CD4-positive, alpha-beta T cell treated with Interleukin-10 for 1 hour (primary cell): Measurements from ENCODE around the gene MEF2B.
"Not testable (repeated sequence)": the region's sequence is repeated elsewhere in the genome, so short reads cannot be mapped to it uniquely, and the experiment has no call there.

ENCODE experiments used
- DNase-seq: peaks from one replicate; pipeline ENCODE4 v3.0.0-alpha.2; 2020

MEF2B gene

DNA sequence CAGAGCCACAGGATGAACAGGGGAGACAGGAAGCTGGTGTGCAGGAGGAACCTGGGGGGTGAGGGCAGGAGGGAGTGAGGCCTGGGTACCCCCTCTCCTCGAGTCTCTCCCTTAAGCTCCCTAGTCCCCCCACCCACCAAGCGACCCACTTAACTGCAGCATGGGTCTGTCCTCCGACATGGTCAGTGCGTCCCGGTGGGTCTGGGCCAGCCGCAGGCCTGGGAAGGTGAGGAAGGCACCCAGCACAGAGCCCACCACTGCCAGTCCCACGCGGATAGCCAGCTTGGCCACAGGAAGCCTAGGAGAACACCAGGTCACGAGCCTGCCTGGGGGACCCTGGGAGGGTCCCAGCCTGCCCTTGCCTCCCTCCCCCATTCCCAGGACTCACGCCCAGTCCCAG lies 48.7 kb downstream of the MEF2B start:
- DNase-seq, result no peak

DNA sequence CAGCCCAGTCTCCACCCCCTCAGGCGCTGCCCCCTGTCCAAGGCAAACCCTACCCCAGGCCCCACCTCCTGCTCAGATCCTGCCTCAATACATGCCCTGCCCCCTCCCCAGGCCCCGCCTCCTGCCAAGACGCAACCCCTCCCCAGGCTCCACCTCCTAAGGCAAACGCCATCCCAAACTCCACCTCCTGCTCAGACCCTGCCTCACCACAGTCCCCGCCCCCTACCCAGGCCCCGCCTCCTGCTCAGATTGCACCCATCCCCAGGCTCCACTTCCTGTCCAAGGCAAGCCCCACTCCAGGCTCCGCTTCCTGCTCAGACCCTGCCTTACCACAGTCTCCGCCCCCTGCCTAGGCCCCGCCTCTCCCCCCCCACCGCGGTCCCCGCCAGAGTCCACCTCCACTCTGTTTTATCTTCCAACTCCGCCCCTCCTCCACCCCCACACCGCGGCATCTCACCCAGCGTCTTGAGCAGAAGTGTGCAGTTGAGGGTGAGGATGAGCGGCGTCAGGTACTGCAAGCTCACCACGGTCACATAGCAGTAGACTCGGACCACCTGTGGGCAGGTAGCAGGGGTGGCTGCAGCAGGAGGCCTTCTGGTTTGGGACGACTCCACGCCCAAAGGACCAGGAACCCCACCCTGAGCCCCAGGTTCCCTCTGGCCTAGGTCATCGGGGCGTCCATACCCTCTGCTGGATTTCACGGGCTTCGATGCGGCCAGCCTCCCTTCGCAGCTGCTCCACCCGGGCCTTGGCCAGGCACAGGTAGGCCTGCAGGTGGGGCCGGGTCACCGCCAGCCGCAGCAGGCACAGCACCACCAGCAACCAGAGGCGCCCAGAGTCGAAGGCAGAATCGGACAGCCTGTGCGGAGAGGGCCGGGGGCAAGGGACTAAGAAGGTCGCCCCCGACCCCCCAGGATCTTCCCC lies 49.5 kb downstream of the MEF2B start:
- no peak for DNase-seq

DNA sequence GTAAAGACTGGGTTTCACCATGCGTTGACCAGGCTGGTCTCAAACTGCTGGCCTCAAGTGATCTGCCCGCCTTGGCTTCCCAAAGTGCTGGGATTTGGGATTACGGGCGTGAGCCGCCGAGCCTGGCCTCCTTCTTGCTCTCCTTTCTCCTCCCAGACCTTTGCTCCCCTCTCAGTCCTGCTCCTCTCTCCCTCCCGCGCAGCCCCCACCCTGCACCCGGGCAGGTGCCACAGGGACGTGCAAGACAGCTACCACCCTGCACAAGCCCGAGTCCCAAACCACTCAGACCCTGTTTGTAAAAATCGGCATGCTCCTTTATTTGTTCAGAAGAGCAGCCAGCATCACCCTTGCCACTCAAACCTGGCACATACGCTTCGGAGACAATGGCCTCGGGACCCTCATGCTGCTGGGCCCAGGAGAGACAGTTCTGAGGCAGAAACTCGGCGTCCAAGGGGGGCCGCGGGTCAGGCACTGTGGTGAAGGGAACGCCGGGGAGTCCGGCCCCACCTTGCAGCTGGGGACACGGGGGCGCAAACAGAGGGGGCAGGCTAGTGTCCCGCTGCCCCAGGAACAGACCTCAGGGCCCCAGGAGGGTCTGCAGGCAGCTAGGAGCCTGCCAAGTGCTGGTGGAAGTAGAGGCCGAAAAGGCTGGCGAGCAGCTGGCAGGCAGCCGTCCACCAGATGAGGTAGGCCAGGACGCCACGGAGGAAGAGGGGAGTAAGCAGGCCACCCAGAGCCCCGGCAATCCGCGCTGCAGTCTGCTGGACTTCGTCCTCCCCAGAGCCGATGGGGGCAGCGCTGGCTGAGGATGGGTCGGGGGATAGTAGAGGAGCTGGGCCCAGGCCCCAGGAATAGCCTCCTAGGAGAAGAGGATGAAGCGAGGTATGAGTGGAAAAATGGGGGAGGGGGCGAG lies 50.5 kb downstream of the MEF2B start:
- no peak for DNase-seq

DNA sequence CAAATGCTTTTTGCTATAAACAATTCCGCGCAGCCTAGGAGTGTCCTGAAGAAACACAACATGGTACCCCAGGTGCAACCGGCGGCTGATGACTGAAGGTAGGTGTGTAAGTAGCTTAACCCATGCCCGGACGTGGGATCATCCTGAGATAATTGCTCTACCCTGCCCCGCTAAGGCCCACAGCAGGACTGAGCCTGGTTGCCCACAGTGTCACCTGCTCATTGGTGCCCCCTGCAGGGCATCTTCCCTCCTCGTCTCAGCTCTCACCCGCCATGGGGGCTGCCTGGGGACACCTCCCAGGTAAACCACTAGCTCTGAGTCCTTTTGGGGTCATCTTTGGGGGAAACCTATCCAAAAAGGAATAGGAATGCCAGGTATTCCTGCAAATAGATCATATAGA lies 54.1 kb downstream of the MEF2B start:
- DNase-seq, result peak; percentile 53

DNA sequence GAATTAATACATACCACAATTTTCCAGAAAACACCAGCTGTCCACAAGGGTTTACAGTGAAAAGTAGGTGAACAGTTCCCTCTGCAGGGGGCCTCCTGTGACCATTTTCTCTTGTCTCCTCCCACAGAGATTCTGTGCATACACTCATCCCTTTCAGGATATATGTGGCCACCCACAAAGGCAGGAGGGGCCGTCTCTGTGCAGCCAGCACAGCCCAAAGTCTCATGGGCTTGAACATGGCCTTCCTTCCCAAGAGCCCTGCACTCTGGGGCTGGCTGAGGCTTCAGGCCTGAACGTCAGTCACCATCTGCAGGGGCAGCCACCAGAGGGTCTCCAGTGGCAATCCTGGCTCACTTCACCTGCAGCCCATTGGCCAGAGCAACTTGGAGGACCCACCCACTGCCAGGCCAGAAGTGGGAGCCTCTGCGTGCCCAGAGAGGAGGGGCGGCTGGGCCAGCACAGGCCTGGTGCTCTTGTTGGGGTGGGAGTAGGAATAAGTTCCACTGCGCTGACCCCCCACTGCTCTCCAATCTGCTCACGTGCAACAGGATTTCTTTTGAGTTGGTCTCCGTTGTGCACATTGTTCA lies 56.9 kb downstream of the MEF2B start:
- no peak for DNase-seq

DNA sequence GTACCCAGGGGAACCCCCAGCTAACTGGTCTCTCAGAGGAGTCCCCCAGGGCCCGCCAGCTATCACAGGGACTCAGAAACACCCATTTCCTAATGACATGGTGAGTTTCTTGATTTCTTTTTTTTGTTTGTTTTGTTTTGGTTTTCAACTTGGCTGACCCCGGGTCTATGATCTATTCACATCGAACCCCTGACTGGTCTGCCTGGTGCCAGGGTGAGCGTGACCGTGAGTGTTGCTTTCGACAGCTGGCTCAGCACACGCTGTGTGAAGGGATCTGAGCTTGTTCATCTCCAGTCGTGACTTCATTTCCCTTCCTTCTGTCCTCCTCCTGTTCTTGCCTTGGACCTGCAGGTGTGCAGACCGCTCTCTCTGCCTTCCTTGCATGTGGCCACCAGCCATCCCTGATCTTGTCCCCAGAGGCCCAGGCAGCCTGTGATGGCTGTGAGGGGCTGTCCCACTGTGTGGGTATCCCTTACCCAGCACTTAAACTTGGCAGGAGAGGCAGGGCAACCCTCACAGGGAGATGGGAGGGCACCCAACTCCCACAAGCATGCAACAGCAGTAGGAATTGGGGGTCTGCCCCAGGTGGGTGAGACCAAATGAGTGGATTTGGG lies 58.0 kb downstream of the MEF2B start:
- no peak for DNase-seq

DNA sequence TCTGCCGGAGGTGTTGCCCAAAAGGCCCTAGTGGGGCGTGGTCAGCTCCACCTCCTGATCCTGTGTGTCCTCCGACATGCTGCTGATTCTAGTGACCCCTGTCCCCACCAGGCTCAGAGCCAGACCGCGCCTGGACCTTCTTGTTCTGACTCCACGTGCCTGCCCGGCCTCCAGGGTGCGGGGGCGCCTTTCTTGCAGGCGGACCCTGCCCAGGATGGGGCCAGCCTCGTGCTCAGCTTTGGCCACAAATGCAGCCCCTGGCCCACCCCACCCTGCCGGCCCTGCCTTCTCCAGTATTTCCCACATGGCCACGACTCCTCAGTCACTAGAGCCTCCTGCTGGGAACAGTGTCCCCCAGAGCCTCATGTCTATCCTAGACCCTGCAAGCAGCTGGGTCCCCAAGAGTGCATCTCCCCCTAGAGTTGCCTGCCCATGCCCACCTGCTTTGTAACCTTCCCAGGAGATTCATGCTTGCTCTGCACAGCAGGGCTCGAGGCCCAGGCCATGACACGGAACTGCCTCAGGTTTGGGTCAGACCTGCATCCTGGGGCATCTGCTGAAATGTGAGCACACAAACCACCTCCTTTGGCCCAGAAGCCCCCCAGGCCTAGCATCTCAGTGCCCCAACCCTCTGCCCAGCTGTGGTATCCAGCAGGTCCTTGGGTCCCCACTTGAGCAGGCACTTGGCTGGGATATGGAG lies 58.8 kb downstream of the MEF2B start:
- no peak for DNase-seq

DNA sequence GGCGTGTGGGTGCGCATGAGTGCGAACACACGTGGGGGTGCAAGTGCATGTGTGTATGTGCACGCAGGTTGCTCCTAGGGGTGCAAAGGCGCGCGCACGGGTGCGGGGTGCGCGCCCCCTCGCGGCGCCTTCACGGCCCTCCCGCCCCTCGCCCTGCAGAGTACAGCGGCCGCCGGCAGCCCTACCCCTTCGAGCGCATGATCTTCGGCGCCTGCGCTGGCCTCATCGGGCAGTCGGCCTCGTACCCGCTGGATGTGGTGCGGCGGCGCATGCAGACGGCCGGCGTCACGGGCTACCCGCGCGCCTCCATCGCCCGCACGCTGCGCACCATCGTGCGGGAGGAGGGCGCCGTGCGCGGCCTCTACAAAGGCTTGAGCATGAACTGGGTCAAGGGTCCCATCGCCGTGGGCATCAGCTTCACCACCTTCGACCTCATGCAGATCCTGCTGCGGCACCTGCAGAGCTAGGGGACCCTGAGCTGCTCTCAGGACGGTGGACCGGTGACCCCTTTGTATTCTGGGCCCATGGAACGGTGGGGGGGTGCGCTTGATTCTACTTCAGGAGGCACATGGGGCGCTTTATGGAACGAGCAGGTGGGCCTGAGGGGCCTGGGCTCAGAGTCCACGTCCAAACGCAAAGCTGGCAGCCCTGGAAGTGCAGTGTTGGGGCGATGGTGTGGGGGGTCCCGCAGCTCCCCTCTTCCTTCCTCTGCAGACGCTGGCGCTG lies 59.5 kb downstream of the MEF2B start:
- peak; percentile 15 for DNase-seq

DNA sequence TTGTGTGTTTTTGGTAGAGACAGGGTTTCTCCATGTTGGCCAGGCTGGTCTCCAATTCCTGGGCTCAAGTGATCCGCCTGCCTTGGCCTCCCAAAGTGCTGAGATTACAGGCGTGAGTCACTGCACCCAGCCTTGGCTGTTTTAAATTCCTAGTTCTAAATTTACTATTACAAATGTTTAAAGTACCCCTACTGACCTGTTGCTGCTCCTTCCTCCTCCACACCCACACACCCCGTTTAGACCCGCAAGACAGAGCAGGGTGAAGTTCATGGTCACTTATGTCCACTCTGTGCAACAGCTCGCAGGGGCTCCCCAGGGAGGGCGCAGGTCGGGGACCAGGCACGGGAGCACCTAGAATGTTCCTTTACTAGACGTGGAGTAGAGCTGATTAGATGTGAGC lies 60.5 kb downstream of the MEF2B start:
- no peak for DNase-seq

DNA sequence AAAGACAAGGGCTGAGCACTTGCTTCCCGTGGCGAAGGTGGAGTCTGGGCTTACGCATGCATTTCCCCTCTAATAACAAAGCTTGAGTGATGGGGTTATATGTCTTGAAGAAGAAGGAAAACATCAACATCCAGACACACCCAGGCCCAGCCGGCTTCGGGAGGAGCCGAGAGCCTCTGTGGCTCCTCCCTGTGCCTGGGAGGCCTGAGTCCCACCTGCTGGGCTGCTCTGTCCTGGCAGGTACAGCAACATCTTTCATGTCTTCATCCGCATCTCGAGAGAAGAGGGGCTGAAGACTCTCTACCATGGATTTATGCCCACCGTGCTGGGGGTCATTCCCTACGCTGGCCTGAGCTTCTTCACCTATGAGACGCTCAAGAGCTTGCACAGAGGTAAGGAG lies 62.4 kb downstream of the MEF2B start:
- DNase-seq, result no peak

DNA sequence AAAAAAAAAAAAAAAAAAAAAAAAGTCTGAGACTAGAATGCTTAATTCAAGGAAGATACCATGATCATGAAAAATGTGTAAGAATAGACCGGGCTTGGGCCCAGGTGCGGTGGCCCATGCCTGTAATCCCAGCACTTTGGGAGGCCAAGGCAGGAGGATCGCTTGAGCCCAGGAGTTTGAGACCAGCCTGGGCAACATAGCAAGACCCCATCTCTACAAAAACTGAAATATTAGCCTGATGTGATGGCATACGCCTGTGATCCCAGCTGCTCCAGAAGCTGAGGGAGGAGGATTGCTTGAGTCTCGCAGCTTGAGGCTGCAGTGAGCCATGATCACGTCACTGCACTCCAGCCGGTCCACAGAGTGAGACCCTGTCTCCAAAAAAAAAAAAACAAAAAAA lies 63.1 kb downstream of the MEF2B start:
- DNase-seq, result not testable (repeated sequence)

DNA sequence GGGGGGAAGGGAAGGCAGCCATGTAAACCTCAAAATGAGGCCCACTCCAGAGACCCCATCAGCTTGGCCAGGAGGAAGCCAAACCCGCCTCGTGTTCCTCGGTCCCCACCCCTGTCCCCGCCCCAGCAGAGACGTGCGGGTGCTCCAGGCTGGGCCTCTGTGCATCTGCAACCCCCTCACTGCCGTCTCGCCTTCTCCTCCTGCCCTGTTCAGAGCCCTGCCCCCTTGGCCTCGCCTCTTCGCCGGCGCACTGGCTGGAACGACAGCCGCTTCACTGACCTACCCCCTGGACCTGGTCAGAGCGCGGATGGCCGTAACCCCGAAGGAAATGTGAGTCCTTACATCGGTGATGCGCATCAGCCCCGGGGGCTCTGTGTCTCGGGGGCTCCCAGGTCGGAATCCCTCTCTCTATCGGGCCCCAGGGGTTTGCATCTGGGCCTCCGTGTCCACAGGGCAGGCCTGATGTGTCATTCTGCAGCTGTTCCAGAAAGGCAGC lies 64.0 kb downstream of the MEF2B start:
- DNase-seq, result no peak

DNA sequence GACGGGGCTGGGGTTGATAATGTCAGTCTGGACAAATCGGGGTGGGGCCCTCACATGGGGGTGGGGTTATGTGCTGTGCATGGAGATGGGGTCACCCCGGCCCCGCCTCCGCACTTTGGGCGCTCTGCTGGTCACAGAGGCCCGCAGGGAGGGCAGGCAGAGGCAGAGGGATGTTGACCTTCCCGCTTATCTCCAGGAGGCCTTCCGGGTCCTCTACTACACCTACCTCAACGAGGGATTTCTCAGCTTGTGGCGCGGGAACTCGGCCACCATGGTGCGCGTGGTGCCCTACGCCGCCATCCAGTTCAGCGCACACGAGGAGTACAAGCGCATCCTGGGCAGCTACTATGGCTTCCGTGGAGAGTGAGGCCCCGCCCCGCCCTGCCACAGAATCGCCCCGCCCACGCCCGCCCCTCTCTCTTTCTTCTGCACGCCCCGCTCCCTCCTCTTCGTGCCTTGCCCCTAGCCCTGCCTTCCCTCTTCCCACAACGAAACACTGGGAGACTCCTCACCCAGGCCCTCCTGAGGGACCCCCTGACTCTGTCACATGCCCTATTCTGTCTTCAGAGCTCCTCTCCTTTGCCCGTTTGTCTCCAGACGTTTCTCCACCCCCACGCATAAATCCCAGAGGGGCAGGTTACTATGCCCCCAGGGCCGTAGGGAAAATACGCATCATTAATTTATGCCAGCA lies 64.6 kb downstream of the MEF2B start:
- DNase-seq, result no peak

DNA sequence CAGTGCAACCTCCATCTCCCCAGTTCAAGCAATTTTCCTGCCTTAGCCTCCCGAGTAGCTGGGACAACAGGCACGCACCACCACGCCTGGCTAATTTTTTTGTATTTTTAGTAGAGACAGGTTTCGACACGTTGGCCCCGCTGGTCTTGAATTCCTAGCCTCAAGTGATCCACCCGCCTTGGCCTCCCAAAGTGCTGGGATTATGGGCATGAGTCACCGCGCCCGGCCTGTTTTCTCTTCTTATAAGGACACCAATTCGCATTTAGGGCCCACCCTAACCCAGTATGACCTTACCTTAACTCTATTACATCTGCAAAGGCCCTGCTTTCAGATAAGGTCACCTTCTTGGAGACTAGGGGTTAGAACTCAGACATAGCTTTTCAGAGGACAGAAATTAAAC lies 66.9 kb downstream of the MEF2B start:
- DNase-seq, result no peak

DNA sequence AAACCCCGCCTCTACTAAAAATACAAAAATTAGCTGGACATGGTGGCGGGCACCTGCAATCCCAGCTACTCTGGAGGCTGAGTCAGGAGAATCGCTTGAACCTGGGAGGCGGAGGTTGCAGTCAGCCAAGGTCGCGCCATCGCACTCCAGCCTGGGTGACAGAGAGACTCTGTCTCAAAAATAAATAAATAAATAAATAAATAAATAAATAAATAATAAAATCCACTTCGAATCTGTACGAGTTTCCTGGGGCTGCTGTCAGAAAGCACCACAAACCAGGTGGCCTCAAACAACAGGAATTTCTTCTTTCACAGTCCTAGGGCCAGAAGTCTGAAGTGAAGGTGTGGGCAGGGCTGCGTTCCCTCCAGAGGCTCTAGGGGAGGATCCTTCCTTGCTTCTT lies 67.5 kb downstream of the MEF2B start:
- DNase-seq, result not testable (repeated sequence)

DNA sequence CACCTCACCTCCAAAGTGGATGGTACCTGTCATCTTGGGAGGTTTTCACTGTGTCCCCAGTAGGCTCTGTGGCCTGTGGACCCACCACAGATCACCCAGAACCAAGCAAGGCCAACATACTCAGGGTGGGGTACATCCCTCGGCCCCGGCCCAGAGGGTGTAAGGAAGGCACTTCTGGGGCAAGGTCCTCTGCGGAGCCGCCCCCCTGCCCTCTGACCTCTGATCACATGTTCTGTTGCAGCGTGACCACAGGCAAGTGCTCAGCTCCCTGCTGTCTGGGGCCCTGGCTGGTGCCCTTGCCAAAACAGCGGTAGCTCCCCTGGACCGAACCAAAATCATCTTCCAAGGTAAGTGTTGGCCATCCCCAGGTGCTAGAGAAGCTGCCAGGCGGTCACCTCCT lies 68.5 kb downstream of the MEF2B start:
- DNase-seq, result no peak

DNA sequence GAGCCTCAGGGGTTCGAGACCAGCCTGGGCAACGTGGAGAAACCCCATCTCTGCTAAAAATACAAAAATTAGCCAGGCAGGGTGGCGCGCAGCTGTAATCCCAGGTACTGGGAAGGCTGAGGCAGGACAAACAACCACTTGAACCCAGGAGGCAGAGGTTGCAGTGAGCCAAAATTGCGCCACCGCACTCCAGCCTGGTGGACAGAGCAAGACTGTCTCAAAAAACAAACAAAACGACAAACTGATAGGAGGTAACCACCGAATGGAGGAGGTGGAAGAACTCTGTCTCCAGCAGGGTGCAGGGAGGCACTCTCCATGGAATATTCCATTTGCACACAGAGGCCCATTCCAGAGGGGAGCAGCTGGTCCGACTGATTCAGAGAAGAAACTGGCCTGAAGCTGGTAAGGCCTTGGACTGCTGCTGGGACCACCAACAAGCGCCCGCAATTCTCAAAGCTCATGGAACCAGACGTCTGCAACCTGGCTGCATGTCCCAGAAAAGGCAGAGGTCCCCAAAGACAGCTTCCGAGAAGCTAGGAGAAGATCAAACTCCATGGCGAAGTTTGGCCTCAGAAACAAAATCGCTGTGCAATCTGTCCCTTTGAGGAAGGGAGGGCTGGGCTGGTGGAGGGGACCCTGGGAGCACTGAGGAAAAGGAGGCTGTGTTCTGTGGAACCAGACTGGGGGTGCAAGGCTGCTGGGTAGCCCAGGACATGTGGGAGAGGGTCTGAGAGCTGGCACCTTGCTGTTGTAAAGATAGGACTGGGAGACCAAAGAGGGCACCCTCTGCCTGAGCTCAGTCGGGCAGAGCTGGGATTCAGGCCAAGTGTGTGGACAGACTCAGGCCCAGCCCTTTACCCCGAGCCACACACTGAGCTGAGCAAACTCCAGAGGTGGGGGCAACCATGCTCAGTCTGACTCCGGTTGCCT lies 71.1 kb downstream of the MEF2B start:
- DNase-seq, result no peak

DNA sequence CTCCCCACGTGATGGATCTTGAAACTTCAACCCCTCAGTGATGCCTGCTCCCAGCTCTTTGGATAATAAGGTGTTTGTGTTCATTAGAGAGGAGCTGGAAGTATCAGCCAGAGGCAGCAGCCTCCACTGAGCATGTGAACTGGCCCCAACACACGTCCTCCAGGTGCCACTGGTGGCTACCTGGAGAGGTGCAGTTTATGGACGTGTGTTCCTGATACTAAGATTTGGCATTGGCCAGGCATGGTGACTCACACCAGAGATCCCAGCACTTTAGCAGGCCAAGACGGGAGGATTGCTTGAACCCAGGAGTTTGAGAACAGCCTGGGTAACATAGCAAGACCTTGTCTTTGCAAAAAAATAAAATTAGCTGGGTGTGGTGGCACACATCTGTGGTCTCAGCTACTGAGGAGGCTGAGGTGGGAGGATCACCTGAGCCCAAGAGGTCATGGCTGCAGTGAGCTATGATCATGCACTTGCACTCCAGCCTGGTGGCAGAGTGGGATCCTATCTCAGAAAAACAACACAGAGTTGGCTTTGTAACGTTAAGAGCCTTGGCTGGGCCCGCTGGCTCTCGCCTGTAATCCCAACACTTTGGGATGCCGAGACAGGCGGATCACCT lies 71.9 kb downstream of the MEF2B start:
- no peak for DNase-seq
